GM19463 (cell line): ENCODE measurements around the gene COL4A1.

Experiments
- ATAC-seq: cut with Tn5 transposase; IDR thresholded peaks from one replicate; pipeline ENCODE4 v1.9.1; 2021; ENCODE audit warnings: mild to moderate bottlenecking, moderate library complexity; ENCODE audit not compliant: unreplicated experiment

The COL4A1 gene

DNA sequence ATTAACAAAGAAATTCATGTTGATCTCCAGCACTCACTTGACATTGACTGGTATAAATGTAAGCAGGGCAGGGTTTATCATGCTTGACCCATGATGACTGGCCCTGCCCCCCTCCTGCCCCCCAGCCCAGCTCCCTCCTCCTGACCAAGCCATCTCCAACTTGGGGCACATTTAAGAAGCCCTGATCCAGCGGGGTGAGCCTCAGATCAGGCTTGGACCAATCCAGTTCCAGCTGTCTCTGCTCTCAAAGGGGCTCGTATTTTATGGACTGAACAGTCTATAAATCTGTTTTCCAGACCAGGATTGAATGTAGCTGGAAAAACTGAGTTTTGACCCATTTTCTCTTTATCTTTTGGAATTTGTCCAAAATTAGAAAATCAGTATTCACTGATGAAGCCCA lies 100.0 kb downstream of the COL4A1 start:
- no peak for ATAC-seq

DNA sequence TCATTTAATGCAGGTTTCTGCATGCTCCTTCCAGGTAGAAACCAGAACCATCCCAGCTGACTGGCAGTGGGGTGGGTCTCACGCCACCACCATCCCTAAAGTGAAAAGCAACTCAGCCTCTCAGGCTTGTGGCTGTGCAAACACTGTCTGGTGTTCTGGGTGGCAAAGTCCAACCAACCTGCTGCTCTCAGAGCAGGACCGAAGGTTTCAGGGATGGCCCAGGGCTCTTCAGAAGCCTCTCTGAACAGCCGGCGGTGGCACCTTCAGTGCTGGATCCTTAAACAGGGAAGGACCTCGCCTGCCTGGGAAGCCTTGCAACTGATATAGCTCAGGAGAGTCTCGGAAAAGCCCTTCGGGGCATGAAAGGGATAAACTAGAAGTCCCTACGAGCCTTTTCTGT lies 100.8 kb downstream of the COL4A1 start:
- ATAC-seq: no peak

GRCh38 chr13:110201114-110201513 lies 105.8 kb downstream of the COL4A1 start:
- no peak for ATAC-seq

- ATAC-seq: no peak
These were observed 106.6 kb downstream of the COL4A1 start for GRCh38 chr13:110200276-110200870.

DNA sequence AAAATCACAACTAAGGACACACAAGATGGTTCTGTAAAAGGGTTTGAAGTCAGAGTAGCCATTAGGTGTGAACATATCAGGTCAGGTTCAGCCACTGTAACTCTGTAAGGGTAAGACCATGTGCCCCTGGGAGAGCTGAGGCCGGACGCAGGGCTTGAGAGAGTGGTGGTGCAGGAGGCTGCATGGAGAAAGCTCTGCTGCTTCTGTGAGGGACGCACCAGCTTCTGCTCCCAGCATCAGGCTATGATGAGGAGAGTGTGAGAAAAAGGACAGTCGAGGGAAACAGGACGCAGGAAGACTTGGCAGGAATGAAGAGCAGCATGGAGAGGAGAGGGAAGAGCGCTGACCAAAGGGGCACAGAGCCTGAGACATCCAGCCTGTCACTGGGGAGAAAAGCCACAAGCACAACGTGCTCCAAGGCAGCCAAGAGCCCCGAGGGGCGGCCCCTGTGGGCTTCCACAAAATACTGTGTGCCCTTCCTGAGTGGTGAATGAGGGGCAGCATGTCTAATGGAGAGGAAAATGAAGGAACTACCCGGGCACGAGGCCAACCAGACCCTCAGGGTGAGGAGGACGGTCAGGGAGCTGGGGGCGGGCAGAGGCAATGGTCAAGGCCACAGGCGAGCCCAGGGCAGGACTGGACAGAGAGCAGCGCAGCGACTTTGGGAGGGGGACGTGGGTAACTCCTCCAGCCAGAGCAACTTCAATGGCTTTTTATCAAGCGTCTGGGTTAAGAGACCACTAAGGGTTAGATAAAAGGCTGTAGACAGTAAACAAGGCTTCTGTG lies 107.7 kb downstream of the COL4A1 start:
- no peak for ATAC-seq

DNA sequence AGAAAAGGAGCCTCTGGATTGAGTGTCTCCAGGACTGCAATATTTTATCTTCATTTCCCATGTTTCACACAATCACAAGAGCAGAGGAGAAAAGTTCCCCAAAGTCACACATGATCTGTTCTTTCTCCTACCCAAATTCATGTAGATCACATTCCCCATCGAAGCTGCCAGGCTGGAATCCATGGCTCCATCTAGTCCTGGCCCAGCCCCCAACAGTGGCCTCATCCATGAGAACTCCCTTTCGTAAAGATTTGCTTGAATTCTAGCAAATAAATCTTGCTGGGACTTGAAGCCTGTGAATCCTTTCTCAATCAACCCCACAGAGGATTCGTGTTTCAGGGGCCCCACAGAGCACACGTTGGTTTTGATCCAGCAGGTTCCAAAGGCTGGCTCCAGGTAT lies 109.5 kb downstream of the COL4A1 start:
- ATAC-seq: no peak

- ATAC-seq: no peak
These were observed 109.9 kb downstream of the COL4A1 start for GRCh38 chr13:110197026-110197425.

DNA sequence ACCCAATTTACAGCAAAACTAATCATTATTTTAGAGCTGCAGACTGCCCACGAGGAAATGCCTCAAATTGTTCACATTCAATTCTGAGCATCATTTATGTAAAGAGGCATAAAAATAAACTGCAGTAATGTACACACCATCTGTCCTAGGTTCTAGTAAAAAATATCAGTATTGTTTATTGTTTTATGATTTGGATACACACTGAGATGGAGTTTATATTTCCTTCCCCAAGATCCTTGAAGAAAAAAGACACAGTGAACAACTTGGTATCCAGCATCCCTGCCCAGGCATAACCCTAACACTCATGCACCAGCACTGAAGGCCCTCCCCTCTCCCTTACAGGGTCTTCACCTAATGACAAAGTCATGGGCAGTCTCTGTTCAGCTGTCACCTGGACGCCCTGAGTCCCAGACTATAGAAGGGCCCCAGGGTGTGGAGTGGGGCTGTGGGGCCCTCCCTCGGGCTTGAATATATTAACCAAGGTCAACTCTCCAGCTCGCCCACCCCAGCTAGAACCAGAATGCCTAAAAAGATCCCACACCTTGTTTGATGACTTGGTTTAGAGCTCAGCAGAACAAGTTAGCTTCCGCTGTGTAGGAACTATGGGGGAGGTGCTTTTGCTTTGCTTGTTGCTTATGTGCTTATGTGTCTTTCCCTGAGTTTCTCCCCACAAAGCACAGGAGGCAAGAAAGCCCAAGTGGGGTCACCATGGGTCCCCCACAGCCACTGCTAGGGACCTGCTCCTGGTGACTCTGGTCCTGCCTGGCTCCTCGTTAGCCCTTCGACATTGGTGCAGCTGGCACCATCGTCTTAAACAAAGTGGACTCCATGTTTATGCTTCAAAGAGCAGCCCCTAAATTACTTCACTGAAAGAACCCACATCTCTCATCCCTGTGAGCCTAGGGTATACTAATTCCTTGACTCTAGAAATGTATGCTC lies 111.1 kb downstream of the COL4A1 start:
- no peak for ATAC-seq

DNA sequence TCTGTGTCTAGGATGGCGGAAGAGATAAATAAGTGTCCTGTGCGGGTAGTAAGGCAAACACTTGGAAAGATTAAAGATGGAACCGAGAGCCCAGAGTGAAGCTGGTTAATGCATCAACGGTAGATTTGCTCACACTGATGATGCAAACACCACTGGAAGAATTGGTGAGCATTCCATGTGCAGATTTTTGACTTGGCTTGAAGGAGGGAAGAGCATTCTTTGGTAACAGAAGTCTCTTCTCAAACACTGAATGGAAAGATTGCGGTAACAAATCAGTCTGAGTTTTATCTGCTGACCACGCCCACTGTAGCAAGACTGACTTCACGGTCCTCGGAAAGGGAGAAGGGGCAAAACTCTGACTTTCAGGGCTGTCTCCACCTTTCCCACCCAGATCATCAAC lies 112.5 kb downstream of the COL4A1 start:
- ATAC-seq: no peak

- no peak for ATAC-seq
These were observed 113.5 kb downstream of the COL4A1 start for GRCh38 chr13:110193491-110193890.

GRCh38 chr13:110192472-110192871 lies 114.5 kb downstream of the COL4A1 start:
- no peak for ATAC-seq

DNA sequence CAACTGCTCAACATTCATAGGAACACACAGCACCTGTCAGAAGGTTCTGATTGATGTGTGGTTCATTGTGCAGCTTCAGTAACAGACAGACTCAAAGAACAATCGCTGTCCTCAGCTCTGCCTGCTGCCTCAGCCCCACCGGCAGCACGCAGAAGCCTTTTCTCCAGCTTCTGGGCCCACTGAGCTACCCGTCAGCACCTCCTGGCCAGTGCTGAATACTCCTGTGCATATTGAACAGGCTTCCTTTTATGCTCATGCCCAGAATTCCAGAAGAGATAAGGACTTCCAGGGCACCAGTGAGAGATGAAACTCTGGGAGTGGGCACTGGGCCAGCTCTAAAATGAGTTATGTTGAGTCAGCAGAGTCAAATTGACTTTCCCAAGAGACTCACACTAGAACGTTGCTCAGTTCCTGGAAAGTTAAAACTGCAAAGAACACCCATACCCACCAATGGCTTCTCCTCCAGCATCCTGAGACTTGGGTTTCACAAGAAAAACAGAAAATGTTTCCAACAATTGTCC lies 119.3 kb downstream of the COL4A1 start:
- no peak for ATAC-seq

- ATAC-seq: no peak
These were observed 120.6 kb downstream of the COL4A1 start for GRCh38 chr13:110186231-110186855.

DNA sequence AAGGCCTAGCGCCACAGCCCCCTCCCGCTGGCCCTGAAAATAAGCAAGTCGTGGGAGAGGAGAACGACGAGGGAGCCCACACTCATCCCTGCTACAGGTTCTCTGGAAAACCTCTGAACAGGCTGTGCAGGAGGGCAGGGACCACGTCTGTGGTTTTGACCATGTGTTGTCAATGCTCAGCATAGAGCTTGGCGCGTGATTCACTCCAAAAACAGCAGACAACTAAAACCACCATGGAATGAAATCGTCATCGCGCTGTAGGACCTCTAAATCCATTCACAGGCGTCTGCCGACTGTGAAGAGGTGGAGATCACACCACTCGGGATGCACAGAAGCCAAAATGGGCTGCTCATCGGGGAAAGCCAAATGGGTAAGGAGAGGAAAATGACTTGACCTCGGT lies 121.3 kb downstream of the COL4A1 start:
- ATAC-seq: no peak

- ATAC-seq: no peak
These were observed 123.0 kb downstream of the COL4A1 start for GRCh38 chr13:110183910-110184309.

DNA sequence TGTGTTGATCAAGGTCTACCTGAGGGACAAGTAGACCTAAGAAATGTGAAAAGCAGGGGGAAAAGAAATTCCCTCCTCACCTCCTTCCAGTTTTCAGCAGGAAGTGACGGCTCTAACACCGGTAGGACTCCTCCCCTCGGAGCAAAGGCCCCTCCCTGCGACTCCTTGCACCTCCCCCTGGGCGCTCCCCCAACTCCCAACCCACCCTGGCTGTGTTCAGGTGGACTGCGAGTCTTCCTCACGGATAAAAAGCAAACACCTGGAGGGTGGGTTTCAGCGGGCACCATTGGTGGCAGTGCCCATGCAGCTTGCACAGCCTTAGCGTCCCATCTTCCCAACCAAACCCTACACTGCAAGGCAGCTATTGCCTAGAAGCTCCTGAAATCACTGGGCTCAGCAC lies 124.5 kb downstream of the COL4A1 start:
- no peak for ATAC-seq

GRCh38 chr13:110182003-110182402 lies 125.0 kb downstream of the COL4A1 start:
- no peak for ATAC-seq

- ATAC-seq: no peak
These were observed 127.2 kb downstream of the COL4A1 start for GRCh38 chr13:110179857-110180147.

- no peak for ATAC-seq
These were observed 127.7 kb downstream of the COL4A1 start for GRCh38 chr13:110179116-110179856.

GRCh38 chr13:110177790-110178189 lies 129.2 kb downstream of the COL4A1 start:
- ATAC-seq: no peak
